ENCODE measurements around the gene EVA1A. TPM values are rescaled to one million over a fixed set of nuclear protein-coding genes. Genes with fewer than 3 reads are reported as not detected.

Gene EVA1A
- total RNA-seq, 1 donor from 2014 or later, result 52.1 TPM

GRCh38 chr2:75453384-75454240 lies 107.1 kb downstream of the EVA1A start:
- no peak for DNase-seq (ENCODE audit: low read depth in 2 of 2)

- DNase-seq (ENCODE audit: low read depth in 2 of 2), result no peak
Observed at GRCh38 chr2:75450068-75450467, 110.7 kb downstream of the EVA1A start.

GRCh38 chr2:75447176-75447575 lies 113.6 kb downstream of the EVA1A start:
- no peak for DNase-seq (ENCODE audit: low read depth in 2 of 2)

Other genes with a start within 250 kb of the EVA1A start
- gene MRPL19, start 85.8 kb upstream of the EVA1A start, total RNA-seq, result 22.9 and 36.5 TPM in 2 replicates
- gene GCFC2, start 150.0 kb upstream of the EVA1A start, total RNA-seq, result 14.0 and 14.1 TPM in 2 replicates

Data from dermis microvascular lymphatic vessel endothelial cell (primary cell).